ENCODE measurements around the gene SNX30. TPM values are rescaled to one million over a fixed set of nuclear protein-coding genes. Genes with fewer than 3 reads are reported as not detected.

The SNX30 gene
- total RNA-seq, 1 donor from 2014 or later = 18.2 TPM

DNA sequence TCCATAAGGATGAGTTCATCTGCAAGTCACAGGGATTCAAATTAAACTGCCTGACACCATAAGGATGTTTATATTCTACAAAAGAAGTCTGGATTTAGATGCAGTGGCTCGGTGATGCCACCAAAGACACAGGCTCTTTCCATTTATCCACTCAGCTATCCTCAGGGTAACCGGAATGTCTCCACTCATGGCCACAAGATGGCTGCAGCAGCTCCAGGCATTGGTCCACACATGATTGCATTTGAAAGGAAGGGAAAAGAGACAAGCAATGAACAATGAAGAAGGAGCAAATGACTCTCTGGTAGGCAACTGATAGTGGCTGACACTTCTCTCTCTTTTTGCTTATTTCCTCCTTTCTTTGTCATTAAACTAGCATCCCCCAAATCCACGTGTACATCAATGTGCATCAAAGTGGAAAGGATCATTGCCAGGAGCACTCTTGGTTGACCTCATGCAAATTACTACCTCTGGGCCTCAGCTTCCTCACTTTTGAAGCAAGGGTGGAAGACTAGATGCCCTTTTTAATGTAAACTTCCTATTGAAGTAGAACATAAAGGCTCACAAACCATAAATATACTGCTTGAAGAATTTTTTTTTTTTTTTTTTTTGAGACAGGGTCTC is 7.2 kb upstream of the SNX30 start:
- DNase-seq (ENCODE audit: extremely low spot score, unreplicated experiment) = no peak
- TF ChIP-seq, protein P1, sequence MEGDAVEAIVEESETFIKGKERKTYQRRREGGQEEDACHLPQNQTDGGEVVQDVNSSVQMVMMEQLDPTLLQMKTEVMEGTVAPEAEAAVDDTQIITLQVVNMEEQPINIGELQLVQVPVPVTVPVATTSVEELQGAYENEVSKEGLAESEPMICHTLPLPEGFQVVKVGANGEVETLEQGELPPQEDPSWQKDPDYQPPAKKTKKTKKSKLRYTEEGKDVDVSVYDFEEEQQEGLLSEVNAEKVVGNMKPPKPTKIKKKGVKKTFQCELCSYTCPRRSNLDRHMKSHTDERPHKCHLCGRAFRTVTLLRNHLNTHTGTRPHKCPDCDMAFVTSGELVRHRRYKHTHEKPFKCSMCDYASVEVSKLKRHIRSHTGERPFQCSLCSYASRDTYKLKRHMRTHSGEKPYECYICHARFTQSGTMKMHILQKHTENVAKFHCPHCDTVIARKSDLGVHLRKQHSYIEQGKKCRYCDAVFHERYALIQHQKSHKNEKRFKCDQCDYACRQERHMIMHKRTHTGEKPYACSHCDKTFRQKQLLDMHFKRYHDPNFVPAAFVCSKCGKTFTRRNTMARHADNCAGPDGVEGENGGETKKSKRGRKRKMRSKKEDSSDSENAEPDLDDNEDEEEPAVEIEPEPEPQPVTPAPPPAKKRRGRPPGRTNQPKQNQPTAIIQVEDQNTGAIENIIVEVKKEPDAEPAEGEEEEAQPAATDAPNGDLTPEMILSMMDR (IDR thresholded peaks at IDR 0.05) = no peak
- Mint-ChIP-seq H3K4me1 (ENCODE audit: unreplicated experiment) (no peaks in the 10 kb centered on the region), H3K4me3 (ENCODE audit: unreplicated experiment) (no peak overlapping the region), H3K9me3 (ENCODE audit: unreplicated experiment) (no peaks in the 10 kb centered on the region), H3K27me3 (ENCODE audit: unreplicated experiment) (no peaks in the 10 kb centered on the region), H3K36me3 (ENCODE audit: unreplicated experiment) (no peaks in the 10 kb centered on the region), H3K27ac (ENCODE audit: unreplicated experiment) (no peak overlapping the region)

DNA sequence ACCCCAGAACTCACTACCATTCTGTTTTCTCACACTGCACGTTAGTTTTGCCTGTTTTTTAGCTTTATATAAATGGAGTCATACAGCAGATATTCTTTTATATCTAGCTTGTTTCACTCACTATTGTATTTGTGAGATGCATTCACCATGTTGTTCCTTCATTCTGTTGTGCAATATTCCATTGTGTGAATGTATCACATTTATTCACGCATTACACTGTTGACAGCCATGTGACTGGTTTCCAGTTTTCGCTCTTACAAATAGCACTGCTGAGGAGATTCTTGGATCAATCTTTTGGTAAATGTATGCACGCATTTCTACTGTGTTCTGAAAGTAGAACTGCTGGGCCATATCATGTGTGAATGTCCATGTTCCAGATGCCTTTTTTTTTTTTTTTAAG is 6.4 kb upstream of the SNX30 start:
- H3K27ac Mint-ChIP-seq (ENCODE audit: unreplicated experiment) = no peak overlapping the region
- H3K9me3 Mint-ChIP-seq (ENCODE audit: unreplicated experiment) = no peaks in the 10 kb centered on the region
- no peaks in the 10 kb centered on the region for H3K27me3 Mint-ChIP-seq (ENCODE audit: unreplicated experiment)
- TF ChIP-seq, protein P1 (IDR thresholded peaks at IDR 0.05) = no peak
- no peak overlapping the region for H3K4me3 Mint-ChIP-seq (ENCODE audit: unreplicated experiment)
- peaks cover under 1% of the 10 kb centered on the region for H3K4me1 Mint-ChIP-seq (ENCODE audit: unreplicated experiment)
- DNase-seq (ENCODE audit: extremely low spot score, unreplicated experiment) = no peak
- no peaks in the 10 kb centered on the region for H3K36me3 Mint-ChIP-seq (ENCODE audit: unreplicated experiment)

DNA sequence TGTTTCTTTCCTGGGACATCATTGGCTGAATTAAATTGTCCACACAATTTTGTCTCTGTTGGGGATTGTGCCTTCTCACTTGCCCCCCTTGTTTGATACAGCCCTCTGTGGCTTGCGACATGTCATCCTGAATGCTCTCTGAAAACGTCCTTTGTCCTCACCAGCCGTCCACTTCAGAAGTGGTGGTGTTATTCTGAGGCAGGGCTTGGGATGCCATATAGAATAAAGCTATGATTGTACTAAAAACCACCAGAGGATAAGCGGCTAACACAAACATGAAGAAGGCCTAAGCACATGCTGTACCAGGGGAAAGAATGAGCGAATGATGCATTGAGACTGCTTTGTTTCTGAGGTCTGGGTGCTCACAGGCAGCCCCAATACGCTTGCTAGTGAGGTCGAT is 3.5 kb upstream of the SNX30 start:
- no peak for DNase-seq (ENCODE audit: extremely low spot score, unreplicated experiment)
- no peaks in the 10 kb centered on the region for H3K27me3 Mint-ChIP-seq (ENCODE audit: unreplicated experiment)

DNA sequence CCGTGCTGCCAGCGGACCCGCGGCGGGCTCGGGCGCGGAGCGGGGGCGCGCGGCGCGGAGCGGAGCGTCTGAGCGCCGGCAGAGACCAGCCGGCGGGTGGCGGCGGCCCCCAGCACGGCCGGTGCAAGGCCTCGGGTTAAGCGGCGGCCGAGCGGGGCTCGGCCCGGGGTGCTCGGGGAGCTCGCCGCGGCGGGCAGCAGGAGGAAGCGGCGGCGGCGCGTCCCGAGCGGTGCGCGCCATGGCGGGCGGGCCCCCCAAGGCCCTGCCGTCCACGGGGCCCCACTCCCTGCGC is 150 bp downstream of the SNX30 start:
- Mint-ChIP-seq H3K36me3 (ENCODE audit: unreplicated experiment) (no peaks in the 10 kb centered on the region), H3K4me1 (ENCODE audit: unreplicated experiment) (peaks cover 44% of the 10 kb centered on the region), H3K9me3 (ENCODE audit: unreplicated experiment) (no peaks in the 10 kb centered on the region), H3K27me3 (ENCODE audit: unreplicated experiment) (no peaks in the 10 kb centered on the region), H3K4me3 (ENCODE audit: unreplicated experiment) (no peak overlapping the region), H3K27ac (ENCODE audit: unreplicated experiment) (no peak overlapping the region)
- DNase-seq (ENCODE audit: extremely low spot score, unreplicated experiment) = no peak
- TF ChIP-seq, protein P1 (IDR thresholded peaks at IDR 0.05) = no peak

More for the DNA sequence above, 3.5 kb upstream of the SNX30 start:
- H3K4me3 Mint-ChIP-seq (ENCODE audit: unreplicated experiment) = no peak overlapping the region
- H3K9me3 Mint-ChIP-seq (ENCODE audit: unreplicated experiment) = no peaks in the 10 kb centered on the region
- TF ChIP-seq, protein P1 (IDR thresholded peaks at IDR 0.05) = no peak
- H3K27ac Mint-ChIP-seq (ENCODE audit: unreplicated experiment) = no peak overlapping the region
- peaks cover 18% of the 10 kb centered on the region for H3K4me1 Mint-ChIP-seq (ENCODE audit: unreplicated experiment)
- no peaks in the 10 kb centered on the region for H3K36me3 Mint-ChIP-seq (ENCODE audit: unreplicated experiment)

DNA sequence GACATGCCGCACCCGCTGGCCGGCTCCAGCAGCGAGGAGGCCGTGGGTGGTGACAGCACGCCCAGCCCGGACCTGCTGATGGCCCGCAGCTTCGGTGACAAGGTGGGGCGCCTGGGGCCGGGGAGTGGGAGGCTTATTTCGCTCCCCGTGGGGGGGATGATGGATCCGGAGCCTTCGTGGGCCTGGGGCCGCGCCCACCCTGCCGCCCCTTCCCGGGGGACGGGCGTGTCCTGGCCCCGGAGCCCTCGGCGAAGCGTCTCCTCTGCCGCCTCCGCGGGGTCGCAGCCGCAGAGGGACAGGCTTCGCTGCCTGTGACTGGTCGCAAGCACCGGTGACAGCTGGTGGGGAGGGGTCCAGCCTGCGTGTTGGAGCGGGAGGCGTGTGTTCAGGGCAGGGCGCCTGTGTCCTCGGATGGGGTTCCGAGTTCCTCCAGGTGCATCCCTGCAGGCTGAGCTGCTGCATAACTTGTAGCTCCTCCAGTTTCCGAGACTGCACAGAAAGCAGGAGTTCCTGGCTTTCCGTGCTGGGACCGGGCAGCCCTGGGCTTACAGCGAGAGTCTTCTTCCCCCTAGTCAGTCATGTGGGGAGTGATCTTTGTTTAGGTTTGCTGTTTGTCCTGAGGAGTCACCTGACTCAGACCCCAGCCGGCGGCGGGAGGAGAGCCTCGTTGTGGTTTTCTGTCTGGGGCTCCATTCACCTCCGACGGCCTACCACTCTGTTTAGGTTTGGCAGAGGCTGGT is 666 bp downstream of the SNX30 start:
- Mint-ChIP-seq H3K4me3 (ENCODE audit: unreplicated experiment) (peak overlapping the region; percentile 85), H3K36me3 (ENCODE audit: unreplicated experiment) (peaks cover 3% of the 10 kb centered on the region), H3K27me3 (ENCODE audit: unreplicated experiment) (no peaks in the 10 kb centered on the region), H3K9me3 (ENCODE audit: unreplicated experiment) (no peaks in the 10 kb centered on the region), H3K4me1 (ENCODE audit: unreplicated experiment) (peaks cover 44% of the 10 kb centered on the region), H3K27ac (ENCODE audit: unreplicated experiment) (peak overlapping the region; percentile 88)
- DNase-seq (ENCODE audit: extremely low spot score, unreplicated experiment) = peak; percentile 86
- TF ChIP-seq, protein P1 (IDR thresholded peaks at IDR 0.05) = no peak
